ENCODE results near the gene MYDGF.

The MYDGF gene

GRCh38 chr19:4688587-4688986 lies 18.4 kb upstream of the MYDGF start:
- Histone ChIP-seq H3K36me3 (ENCODE audit: insufficient read depth, low read length) (peaks cover 42% of the 10 kb centered on the region), H3K4me1 (ENCODE audit: insufficient read depth, low read length, severe bottlenecking) (no peaks in the 10 kb centered on the region), H3K9ac (ENCODE audit: low read length) (no peak overlapping the region), H3K27ac (ENCODE audit: low read depth, low read length, poor library complexity, severe bottlenecking) (no peak overlapping the region), H3K4me3 (ENCODE audit: low read depth, low read length, poor library complexity, severe bottlenecking) (no peak overlapping the region), H3K9me2 (ENCODE audit: low read depth, low read length) (no peaks in the 10 kb centered on the region), H3K4me2 (ENCODE audit: low read length) (no peak overlapping the region), H3F3A (ENCODE audit: insufficient read depth, low read length) (no peaks in the 10 kb centered on the region), H3K9me3 (ENCODE audit: low read length) (no peaks in the 10 kb centered on the region), H4K20me1 (ENCODE audit: insufficient read depth, low read length) (no peaks in the 10 kb centered on the region), H3K79me2 (ENCODE audit: insufficient read depth, low read length) (no peaks in the 10 kb centered on the region), H3K27me3 (ENCODE audit: insufficient read depth, low read length) (no peaks in the 10 kb centered on the region), H2AFZ (ENCODE audit: low read length) (no peak overlapping the region)
- TF ChIP-seq CTCF (IDR thresholded peaks at IDR 0.05; ENCODE audit: low read length) (no peak), EZH2 (IDR thresholded peaks at IDR 0.05; ENCODE audit: borderline replicate concordance, low read length) (no peak)

DNA sequence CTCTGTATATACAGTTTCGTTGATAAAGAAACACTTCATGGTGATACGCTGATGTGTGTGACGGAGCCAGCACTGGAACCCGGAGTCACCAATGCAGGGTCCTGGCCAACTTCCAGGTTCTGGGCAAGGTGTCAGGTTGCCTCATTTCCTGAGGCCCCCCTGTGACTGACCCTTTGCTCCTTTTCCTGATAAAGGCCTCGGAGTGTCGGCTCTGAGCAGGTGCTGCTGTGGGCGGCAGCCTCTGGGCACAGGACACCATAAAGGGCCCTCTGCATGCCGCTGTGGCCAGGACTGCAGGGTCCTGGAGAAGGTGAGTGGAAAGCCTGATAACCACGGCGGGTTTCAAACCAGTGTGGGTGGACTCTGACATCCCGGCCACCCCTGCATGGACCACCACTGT lies 17.3 kb upstream of the MYDGF start:
- no peaks in the 10 kb centered on the region for H3K4me1 ChIP-seq (ENCODE audit: insufficient read depth, low read length, severe bottlenecking)
- no peaks in the 10 kb centered on the region for H3K9me2 ChIP-seq (ENCODE audit: low read depth, low read length)
- H3K9me3 ChIP-seq (ENCODE audit: low read length): no peaks in the 10 kb centered on the region
- no peak overlapping the region for H3K4me2 ChIP-seq (ENCODE audit: low read length)
- no peaks in the 10 kb centered on the region for H3K79me2 ChIP-seq (ENCODE audit: insufficient read depth, low read length)
- H2AFZ ChIP-seq (ENCODE audit: low read length): no peak overlapping the region
- no peaks in the 10 kb centered on the region for H3K27me3 ChIP-seq (ENCODE audit: insufficient read depth, low read length)
- no peaks in the 10 kb centered on the region for H3F3A ChIP-seq (ENCODE audit: insufficient read depth, low read length)
- H3K36me3 ChIP-seq (ENCODE audit: insufficient read depth, low read length): peaks cover 32% of the 10 kb centered on the region
- H3K4me3 ChIP-seq (ENCODE audit: low read depth, low read length, poor library complexity, severe bottlenecking): no peak overlapping the region
- H3K27ac ChIP-seq (ENCODE audit: low read depth, low read length, poor library complexity, severe bottlenecking): no peak overlapping the region
- H4K20me1 ChIP-seq (ENCODE audit: insufficient read depth, low read length): no peaks in the 10 kb centered on the region
- no peak for TF ChIP-seq CTCF (IDR thresholded peaks at IDR 0.05; ENCODE audit: low read length)
- TF ChIP-seq EZH2 (IDR thresholded peaks at IDR 0.05; ENCODE audit: borderline replicate concordance, low read length): no peak
- H3K9ac ChIP-seq (ENCODE audit: low read length): no peak overlapping the region

- Histone ChIP-seq H3K27me3 (ENCODE audit: insufficient read depth, low read length) (no peaks in the 10 kb centered on the region), H3K79me2 (ENCODE audit: insufficient read depth, low read length) (no peaks in the 10 kb centered on the region), H3K9me2 (ENCODE audit: low read depth, low read length) (no peaks in the 10 kb centered on the region), H3K9ac (ENCODE audit: low read length) (no peak overlapping the region), H3K36me3 (ENCODE audit: insufficient read depth, low read length) (peaks cover 29% of the 10 kb centered on the region), H3K4me3 (ENCODE audit: low read depth, low read length, poor library complexity, severe bottlenecking) (no peak overlapping the region), H4K20me1 (ENCODE audit: insufficient read depth, low read length) (no peaks in the 10 kb centered on the region), H3K27ac (ENCODE audit: low read depth, low read length, poor library complexity, severe bottlenecking) (no peak overlapping the region), H3K4me2 (ENCODE audit: low read length) (no peak overlapping the region), H3K4me1 (ENCODE audit: insufficient read depth, low read length, severe bottlenecking) (no peaks in the 10 kb centered on the region), H3K9me3 (ENCODE audit: low read length) (no peaks in the 10 kb centered on the region), H2AFZ (ENCODE audit: low read length) (no peak overlapping the region), H3F3A (ENCODE audit: insufficient read depth, low read length) (no peaks in the 10 kb centered on the region)
- TF ChIP-seq EZH2 (IDR thresholded peaks at IDR 0.05; ENCODE audit: borderline replicate concordance, low read length) (no peak), CTCF (IDR thresholded peaks at IDR 0.05; ENCODE audit: low read length) (no peak)
Measured at GRCh38 chr19:4686700-4687099, 16.6 kb upstream of the MYDGF start.

Measured in OCI-LY1 (cell line).